GM12878 (cell line): ENCODE measurements around the gene KRR1. TPM values are rescaled to one million over a fixed set of nuclear protein-coding genes. Genes with fewer than 3 reads are reported as not detected.

Experiments used
- ATAC-seq: fragments of 200-7000 bp; cut with Tn5 transposase; 3 replicates; pipeline ENCODE4 v1.9.1; 2020; ENCODE audit warnings: mild to moderate bottlenecking, moderate library complexity
- BruUV-seq: library from RNA; stranded (reverse); fragments of 400-500 nt; replicated peaks from 2 replicates; lab custom pipeline; 2021; lab: Mats Ljungman, UMichigan
- CTCF ChIA-PET: fragments of 300-600 bp; sonication (Branson Sonifier 250); formaldehyde crosslinking; extraction: SDS; loops from one replicate; lab custom pipeline; 2021; ENCODE audit warnings: inconsistent platforms; lab: Yijun Ruan, JAX
- POLR2A ChIA-PET: fragments of 350-600 bp; formaldehyde crosslinking; extraction: SDS; loops from one replicate; lab custom pipeline; 2021; ENCODE audit warnings: inconsistent platforms; lab: Charles Lee
- RAD21 ChIA-PET: fragments of 300-600 bp; sonication (Branson Sonifier 250); formaldehyde crosslinking; loops from one replicate; lab custom pipeline; 2023; ENCODE audit warnings: antibody characterized with exemption; ENCODE audit not compliant: unreplicated experiment; lab: Charles Lee
- SMC1A ChIA-PET: fragments of 300-600 bp; sonication (Branson Sonifier 250); formaldehyde crosslinking; loops from one replicate; lab custom pipeline; 2023; ENCODE audit not compliant: unreplicated experiment, uncharacterized antibody; lab: Charles Lee
- DNase-seq: peaks from one replicate; pipeline ENCODE4 v3.0.0-alpha.2; 2011; ENCODE audit warnings: low read depth, low spot score
- FAIRE-seq: peaks from 3 replicates; lab custom pipeline; 2011; peaks lifted over from hg19 to GRCh38; lab: Jason Lieb, UNC
- H2AFZ ChIP-seq: 2 replicates; pipeline ENCODE4 v1.6.0; 2011; ENCODE audit warnings: low read depth, low read length, control low read depth; ENCODE audit not compliant: control insufficient read depth
- H3K27ac ChIP-seq: 2 replicates; pipeline ENCODE4 v1.5.1; 2011; ENCODE audit warnings: control low read depth; ENCODE audit not compliant: control insufficient read depth, insufficient read depth
- H3K27me3 ChIP-seq, 2 experiments: replicated peaks in 1 of 2; 2 replicates each; pipeline versions ENCODE4 v1.6.0 to v1.6.1; 2011; ENCODE audit warnings: low read length in 1 of 2; ENCODE audit not compliant: control insufficient read depth in 2 of 2, insufficient read depth in 2 of 2
- H3K36me3 ChIP-seq, 2 experiments: 2 replicates each; pipeline ENCODE4 v1.5.1; 2011; ENCODE audit warnings: low read length in 1 of 2; ENCODE audit not compliant: control insufficient read depth in 2 of 2, insufficient read depth in 2 of 2
- H3K4me1 ChIP-seq: 2 replicates; pipeline ENCODE4 v1.6.1; 2011; ENCODE audit warnings: mild to moderate bottlenecking, low read length, moderate library complexity, mixed read lengths; ENCODE audit not compliant: control insufficient read depth, insufficient read depth
- H3K4me2 ChIP-seq: 2 replicates; pipeline ENCODE4 v1.6.0; 2011; ENCODE audit warnings: control low read depth; ENCODE audit not compliant: control insufficient read depth, insufficient read depth
- H3K4me3 ChIP-seq: fragments of 200-600 bp; sonication (generic); 2 replicates; pipeline ENCODE4 v1.5.1; 2016
- H3K79me2 ChIP-seq: 2 replicates; pipeline ENCODE4 v1.6.0; 2011; ENCODE audit warnings: low read length; ENCODE audit not compliant: control insufficient read depth, insufficient read depth
- H3K9ac ChIP-seq: 2 replicates; pipeline ENCODE4 v1.8.0; 2011; ENCODE audit warnings: low read length, control low read depth, mixed read lengths; ENCODE audit not compliant: control insufficient read depth, insufficient read depth
- H3K9me3 ChIP-seq: replicated peaks from 3 replicates; pipeline ENCODE4 v1.5.1; 2011; ENCODE audit warnings: mild to moderate bottlenecking, low read length; ENCODE audit not compliant: control insufficient read depth, insufficient read depth
- H4K20me1 ChIP-seq: 2 replicates; pipeline ENCODE4 v1.6.0; 2011; ENCODE audit not compliant: control insufficient read depth, insufficient read depth
- FOS ChIP-seq: IDR thresholded peaks from 3 replicates; pipeline ENCODE4 v1.6.1; 2011; ENCODE audit warnings: borderline replicate concordance; ENCODE audit not compliant: insufficient read length; ENCODE audit errors: extremely low read depth
- GATAD2B ChIP-seq: fragments of 450-650 bp; conservative IDR thresholded peaks from 2 replicates; pipeline ENCODE4 v1.6.1; 2017; ENCODE audit warnings: low read depth, mild to moderate bottlenecking, moderate library complexity
- HSF1 ChIP-seq: fragments of 150-350 bp; IDR thresholded peaks from 2 replicates; pipeline ENCODE4 v1.6.1; 2014; ENCODE audit warnings: mild to moderate bottlenecking, low read depth, low read length
- MYB ChIP-seq: fragments of 150-350 bp; IDR thresholded peaks from 2 replicates; pipeline ENCODE4 v1.6.1; 2014; ENCODE audit warnings: mild to moderate bottlenecking, low read depth, low read length, borderline replicate concordance
- NFXL1 ChIP-seq: fragments of 450-650 bp; IDR thresholded peaks from 2 replicates; pipeline ENCODE4 v1.6.1; 2017; ENCODE audit warnings: antibody characterized with exemption, mild to moderate bottlenecking, borderline replicate concordance
- POLR2AphosphoS2 ChIP-seq: IDR thresholded peaks from 2 replicates; pipeline ENCODE4 v1.6.1; 2011; ENCODE audit warnings: low read depth, mild to moderate bottlenecking, low read length, improper control_type of control experiment, moderate library complexity
- SP1 ChIP-seq: IDR thresholded peaks from one replicate; pipeline ENCODE4 v1.6.1; 2011; ENCODE audit warnings: low read depth, low read length
- SREBF2 ChIP-seq: IDR thresholded peaks from 2 replicates; pipeline ENCODE4 v1.6.1; 2012; ENCODE audit warnings: mild to moderate bottlenecking, low read length
- USF2 ChIP-seq: IDR thresholded peaks from 2 replicates; pipeline ENCODE4 v1.6.1; 2011; ENCODE audit warnings: low read depth, low read length, improper control_type of control experiment, borderline replicate concordance
- ZBED1 ChIP-seq: IDR thresholded peaks from 2 replicates; pipeline ENCODE4 v1.6.1; 2016; ENCODE audit warnings: borderline replicate concordance
- WGBS: methylation state at CpG from one replicate; pipeline ENCODE4 v1.1.6; 2016; ENCODE audit warnings: low lambda C conversion rate; ENCODE audit not compliant: insufficient replicate concordance, insufficient coverage; ENCODE audit errors: missing lambda C conversion rate; 5-methylcytosine and 5-hydroxymethylcytosine counted together
- in situ Hi-C: fragments of 300-500 bp; cut with MboI; formaldehyde crosslinking; loops from 9 replicates; pipeline ENCODE4 v1.14.3; 2018; ENCODE audit warnings: mixed read lengths
- intact Hi-C: fragments of 100-400 bp; cut with micrococcal nuclease; formaldehyde crosslinking; loops from one replicate; pipeline ENCODE4 v1.14.2; 2022; ENCODE audit not compliant: unreplicated experiment
- polyA plus RNA-seq, 11 experiments: library from polyadenylated mRNA; depleted of rRNA in 4 of 11; unstranded in 6 of 11; stranded (reverse) in 5 of 11; fragments of >200 nt; fragmentation: Nextera tagmentation in 4 of 11; fragmentation: Illumina TruSeq in 1 of 11; extraction: Ambion mirVana in 4 of 11; extraction: Trizol in 1 of 11; gene quantifications; 1 replicate in 1 of 11; 2 replicates in 10 of 11; pipeline versions ENCODE4 v1.2.1 to v1.2.3, GENCODE V29; 2011 to 2016; ENCODE audit warnings: inconsistent platforms in 2 of 11, missing spikeins in 2 of 11, low read depth in 1 of 11
- total RNA-seq, 4 experiments: library from RNA; depleted of rRNA in 3 of 4; stranded (reverse); fragments of >200 nt in 3 of 4; fragmentation: Illumina TruSeq in 1 of 4; extraction: Trizol in 1 of 4; gene quantifications; 2 replicates each; pipeline versions ENCODE4 v1.2.1 to v1.2.3, GENCODE V29; 2013 to 2021

The KRR1 gene
- total and polyA plus RNA-seq, 10 of the 15 experiments (the other 5 are each of a cell fraction or from before 2014, with no cell fraction given), result 29.6 to 103 (median 75.3) TPM

GRCh38 chr12:75452675-75453330 is 58.6 kb downstream of the KRR1 start:
- no peak for ATAC-seq
- RAD21 ChIA-PET, result interaction anchor here (0.7 kb wide), 1 partner anchor 852 kb away, joined by 3 read pairs; no protein-coding TSS in a partner anchor
- WGBS, result 0% methylated on average over 1 of the region's 3 CpGs
- Histone ChIP-seq H4K20me1 (no peaks in the 10 kb centered on the region), H3K27me3 (no peaks in the 10 kb centered on the region; a peak in 1 of 4 replicates), H2AFZ (no peak overlapping the region), H3K9ac (no peak overlapping the region), H3K27ac (no peak overlapping the region), H3K4me2 (no peak overlapping the region), H3K4me1 (no peaks in the 10 kb centered on the region), H3K9me3 (no peaks in the 10 kb centered on the region), H3K4me3 (no peak overlapping the region), H3K36me3 (no peaks in the 10 kb centered on the region), H3K79me2 (no peaks in the 10 kb centered on the region)
- no peak for DNase-seq
- no TSS peak for BruUV-seq
- intact Hi-C loops (no loop called here), in situ Hi-C loops (no loop called here)
- no peak for TF ChIP-seq SP1
- no peak for TF ChIP-seq FOS
- POLR2A ChIA-PET, result interaction anchor here (0.6 to 0.7 kb wide), 3 partner anchors 43 to 1132 kb away, joined by 3 to 6 read pairs (median 3); no protein-coding TSS in a partner anchor
- CTCF ChIA-PET, result interaction anchor here (0.7 to 1.0 kb wide), 4 partner anchors 13 to 61 kb away, joined by 3 read pairs; no protein-coding TSS in a partner anchor
- FAIRE-seq, result no peak
- SMC1A ChIA-PET, result no interaction called here

- Histone ChIP-seq H3K9me3 (no peaks in the 10 kb centered on the region), H3K36me3 (no peaks in the 10 kb centered on the region), H4K20me1 (no peaks in the 10 kb centered on the region), H2AFZ (no peak overlapping the region), H3K27ac (no peak overlapping the region), H3K4me2 (no peak overlapping the region), H3K4me3 (no peak overlapping the region), H3K27me3 (no peaks in the 10 kb centered on the region; a peak in 1 of 4 replicates), H3K79me2 (no peaks in the 10 kb centered on the region), H3K9ac (no peak overlapping the region), H3K4me1 (no peaks in the 10 kb centered on the region)
- ATAC-seq, result no peak
- ChIA-PET SMC1A (no interaction called here), POLR2A (no interaction called here), RAD21 (no interaction called here), CTCF (no interaction called here)
- in situ Hi-C loops (no loop called here), intact Hi-C loops (no loop called here)
- no peak for FAIRE-seq
- WGBS, result 24% methylated on average over 4 of the region's 4 CpGs
- BruUV-seq, result no TSS peak
- no peak for DNase-seq
- TF ChIP-seq MYB (no peak), USF2 (no peak), HSF1 (no peak), POLR2AphosphoS2 (no peak), GATAD2B (no peak), SREBF2 (no peak), NFXL1 (no peak), ZBED1 (no peak)
Measured at GRCh38 chr12:75447691-75448393, 63.6 kb downstream of the KRR1 start.
